HCT116 (cell line): ENCODE measurements around the gene ASCL1. TPM values are rescaled to one million over a fixed set of nuclear protein-coding genes. Genes with fewer than 3 reads are reported as not detected.

Source experiments
- ATAC-seq: fragments of 200-7000 bp; cut with Tn5 transposase; 2 replicates; pipeline ENCODE4 v1.9.1; 2020; ENCODE audit warnings: mild to moderate bottlenecking, moderate library complexity
- BruUV-seq: library from RNA; stranded (reverse); fragments of 400-500 nt; replicated peaks from 2 replicates; lab custom pipeline; 2021; lab: Mats Ljungman, UMichigan
- CTCF ChIA-PET: fragments of 300-600 bp; sonication (Branson Sonifier 250); formaldehyde crosslinking; loops from one replicate; lab custom pipeline; 2021; ENCODE audit warnings: antibody characterized with exemption; lab: Charles Lee
- POLR2A ChIA-PET: fragments of 300-600, 350-600 bp; sonication (Branson Sonifier 250); formaldehyde crosslinking; loops from one replicate; lab custom pipeline; 2021; ENCODE audit warnings: antibody characterized with exemption; lab: Charles Lee
- RAD21 ChIA-PET, 2 experiments: fragments of 300-600 bp; sonication (Branson Sonifier 250); formaldehyde crosslinking; loops; one replicate each; lab custom pipeline; 2023; ENCODE audit warnings: low total read pairs in 2 of 2; ENCODE audit not compliant: uncharacterized antibody in 2 of 2, unreplicated experiment in 2 of 2, low non-redundant PET in 1 of 2; lab: Charles Lee
- DNase-seq: peaks from one replicate; pipeline ENCODE4 v3.0.0-alpha.2; 2010; ENCODE audit warnings: low read depth, low spot score
- H2AFZ ChIP-seq: fragments of 200-600 bp; shearing (Covaris generic), sonication (generic); 2 replicates; pipeline ENCODE4 v1.6.1; 2017; ENCODE audit warnings: low read depth, mixed run types, mixed read lengths, antibody characterized with exemption, low read length; ENCODE audit not compliant: poor library complexity, severe bottlenecking
- H3K27ac ChIP-seq: 2 replicates; pipeline ENCODE4 v1.5.1; 2012; ENCODE audit warnings: low read depth, low read length
- H3K27me3 ChIP-seq: fragments of 200-600 bp; sonication (generic); 2 replicates; pipeline ENCODE4 v1.6.1; 2016; ENCODE audit warnings: mixed run types, low read length, mixed read lengths; ENCODE audit not compliant: insufficient read depth
- H3K36me3 ChIP-seq, 2 experiments: fragments of 200-500 bp in 1 of 2; fragments of 200-600 bp in 1 of 2; sonication (Bioruptor generic) in 1 of 2; sonication (generic) in 1 of 2; 2 replicates each; pipeline versions ENCODE4 v1.5.1 to v1.6.1; 2014 to 2016; ENCODE audit warnings: low read length in 2 of 2, inconsistent platforms in 1 of 2, mixed read lengths in 1 of 2, mixed run types in 1 of 2; ENCODE audit not compliant: insufficient read depth in 2 of 2, control insufficient read depth in 1 of 2
- H3K4me1 ChIP-seq, 2 experiments: fragments of 200-600 bp in 1 of 2; sonication (generic) in 1 of 2; 2 replicates each; pipeline versions ENCODE4 v1.5.1 to v1.6.1; 2012 to 2017; ENCODE audit warnings: low read length in 2 of 2, inconsistent platforms in 1 of 2, mild to moderate bottlenecking in 1 of 2, mixed read lengths in 1 of 2, mixed run types in 1 of 2, moderate library complexity in 1 of 2; ENCODE audit not compliant: insufficient read depth in 2 of 2, control insufficient read depth in 1 of 2
- H3K4me2 ChIP-seq: fragments of 200-600 bp; sonication (generic); 2 replicates; pipeline ENCODE4 v1.6.1; 2017; ENCODE audit warnings: mixed run types, low read length, mixed read lengths
- H3K4me3 ChIP-seq, 2 experiments: fragments of 200-600 bp in 1 of 2; sonication (generic) in 1 of 2; replicated peaks in 1 of 2; 2 replicates each; pipeline ENCODE4 v1.5.1; 2011 to 2016; ENCODE audit warnings: low read length in 2 of 2, control low read depth in 1 of 2, low read depth in 1 of 2, mild to moderate bottlenecking in 1 of 2, mixed read lengths in 1 of 2, mixed run types in 1 of 2
- H3K79me2 ChIP-seq: fragments of 200-600 bp; sonication (generic); 2 replicates; pipeline ENCODE4 v1.6.1; 2017; ENCODE audit warnings: mild to moderate bottlenecking, mixed run types, low read length, moderate library complexity, mixed read lengths; ENCODE audit not compliant: insufficient read depth
- H3K9ac ChIP-seq: fragments of 200-600 bp; sonication (generic); 2 replicates; pipeline ENCODE4 v1.6.1; 2016; ENCODE audit warnings: low read length, mixed read lengths
- H3K9me2 ChIP-seq: fragments of 200-600 bp; sonication (generic), shearing (Covaris generic); 2 replicates; pipeline ENCODE4 v1.6.1; 2017; ENCODE audit warnings: mixed run types, mild to moderate bottlenecking, moderate library complexity; ENCODE audit not compliant: insufficient read depth
- H3K9me3 ChIP-seq, 2 experiments: fragments of 200-500 bp in 1 of 2; fragments of 200-600 bp in 1 of 2; sonication (Bioruptor generic) in 1 of 2; sonication (generic) in 1 of 2; 2 replicates each; pipeline ENCODE4 v1.6.1; 2014 to 2017; ENCODE audit warnings: low read length in 2 of 2, mixed read lengths in 2 of 2, inconsistent platforms in 1 of 2, low read depth in 1 of 2, mild to moderate bottlenecking in 1 of 2, mixed run types in 1 of 2, moderate library complexity in 1 of 2; ENCODE audit not compliant: control insufficient read depth in 1 of 2, insufficient read depth in 1 of 2
- H4K20me1 ChIP-seq: fragments of 200-600 bp; sonication (generic), shearing (Covaris generic); 2 replicates; pipeline ENCODE4 v1.6.1; 2017; ENCODE audit warnings: mixed run types, mild to moderate bottlenecking, moderate library complexity; ENCODE audit not compliant: insufficient read depth
- CBX3 ChIP-seq: IDR thresholded peaks from 2 replicates; pipeline ENCODE4 v1.6.1; 2012; ENCODE audit warnings: low read depth
- CEBPB ChIP-seq: IDR thresholded peaks from 2 replicates; pipeline ENCODE4 v1.6.1; 2012; ENCODE audit warnings: low read depth
- EGR1 ChIP-seq: IDR thresholded peaks from 2 replicates; pipeline ENCODE4 v1.6.1; 2012; ENCODE audit warnings: low read depth
- EZH2 ChIP-seq: fragments of 200-600 bp; sonication (generic); IDR thresholded peaks from 2 replicates; pipeline ENCODE4 v1.6.1; 2017; ENCODE audit warnings: antibody characterized with exemption, mixed run types
- EZH2phosphoT487 ChIP-seq: fragments of 200-600 bp; IDR thresholded peaks from 2 replicates; pipeline ENCODE4 v1.6.1; 2018; ENCODE audit warnings: antibody characterized with exemption, borderline replicate concordance
- JUND ChIP-seq: IDR thresholded peaks from 2 replicates; pipeline ENCODE4 v1.6.1; 2012
- MAX ChIP-seq: IDR thresholded peaks from 2 replicates; pipeline ENCODE4 v1.6.1; 2012
- POLR2AphosphoS5 ChIP-seq: IDR thresholded peaks from 2 replicates; pipeline ENCODE4 v1.6.1; 2011; ENCODE audit warnings: mild to moderate bottlenecking, low read depth, low read length, moderate library complexity
- RAD21 ChIP-seq: IDR thresholded peaks from 2 replicates; pipeline ENCODE4 v1.6.1; 2012; ENCODE audit warnings: low read depth, mild to moderate bottlenecking
- REST ChIP-seq: IDR thresholded peaks from 2 replicates; pipeline ENCODE4 v1.6.1; 2012; ENCODE audit warnings: low read depth
- SIN3A ChIP-seq: IDR thresholded peaks from 2 replicates; pipeline ENCODE4 v1.6.1; 2012; ENCODE audit warnings: low read depth
- SP1 ChIP-seq: IDR thresholded peaks from 2 replicates; pipeline ENCODE4 v1.6.1; 2012; ENCODE audit warnings: low read depth
- TCF7L2 ChIP-seq: IDR thresholded peaks from 2 replicates; pipeline ENCODE4 v1.7.0; 2011; ENCODE audit warnings: borderline replicate concordance, inconsistent platforms; ENCODE audit not compliant: insufficient read depth, insufficient read length; ENCODE audit errors: extremely low read depth
- ZBTB33 ChIP-seq: IDR thresholded peaks from 2 replicates; pipeline ENCODE4 v1.6.1; 2011; ENCODE audit warnings: mild to moderate bottlenecking, low read length, moderate library complexity; ENCODE audit not compliant: insufficient replicate concordance; ENCODE audit errors: extremely low read depth
- ZFX ChIP-seq: fragments of 450-650 bp; IDR thresholded peaks from 2 replicates; pipeline ENCODE4 v1.6.1; 2017
- ZNF274 ChIP-seq: fragments of 200-500 bp; sonication (Bioruptor generic); IDR thresholded peaks from 2 replicates; pipeline ENCODE4 v1.6.1; 2014; ENCODE audit warnings: mild to moderate bottlenecking, low read depth, low read length, inconsistent platforms
- intact Hi-C: fragments of 100-400 bp; cut with micrococcal nuclease; formaldehyde crosslinking; loops from 2 replicates; pipeline ENCODE4 v1.10.0; 2022
- total RNA-seq: library from RNA; stranded (reverse); gene quantifications from one replicate; pipeline ENCODE4 v1.2.1, GENCODE V29; 2021; ENCODE audit not compliant: unreplicated experiment

Gene ASCL1
- total RNA-seq, 1 experiment from 2014 or later = not detected

GRCh38 chr12:102956738-102957327 lies 641 bp upstream of the ASCL1 start:
- Histone ChIP-seq H3K9me3 (no peaks in the 10 kb centered on the region), H3K27me3 (peaks cover 17% of the 10 kb centered on the region), H3K9me2 (no peaks in the 10 kb centered on the region), H3K27ac (no peak overlapping the region), H3K4me2 (no peak overlapping the region), H3K4me1 (no peaks in the 10 kb centered on the region), H3K79me2 (no peaks in the 10 kb centered on the region), H4K20me1 (no peaks in the 10 kb centered on the region), H3K36me3 (no peaks in the 10 kb centered on the region), H3K4me3 (no peak overlapping the region), H2AFZ (no peak overlapping the region), H3K9ac (no peak overlapping the region)
- RAD21 ChIA-PET = no interaction called here
- intact Hi-C loops = no loop called here
- BruUV-seq = no TSS peak
- DNase-seq = no peak
- POLR2A ChIA-PET = no interaction called here
- CTCF ChIA-PET = no interaction called here
- TF ChIP-seq ZNF274 (no peak), SIN3A (no peak), REST (no peak), CBX3 (no peak), POLR2AphosphoS5 (no peak), ZFX (no peak), MAX (no peak), ZBTB33 (no peak), EGR1 (no peak), CEBPB (no peak), JUND (no peak), EZH2phosphoT487 (no peak), SP1 (no peak), TCF7L2 (no peak), EZH2 (no peak), RAD21 (no peak)
- no peak for ATAC-seq
